ENCODE results near the gene SPINK6.

SPINK6 gene, protein sequence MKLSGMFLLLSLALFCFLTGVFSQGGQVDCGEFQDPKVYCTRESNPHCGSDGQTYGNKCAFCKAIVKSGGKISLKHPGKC

DNA sequence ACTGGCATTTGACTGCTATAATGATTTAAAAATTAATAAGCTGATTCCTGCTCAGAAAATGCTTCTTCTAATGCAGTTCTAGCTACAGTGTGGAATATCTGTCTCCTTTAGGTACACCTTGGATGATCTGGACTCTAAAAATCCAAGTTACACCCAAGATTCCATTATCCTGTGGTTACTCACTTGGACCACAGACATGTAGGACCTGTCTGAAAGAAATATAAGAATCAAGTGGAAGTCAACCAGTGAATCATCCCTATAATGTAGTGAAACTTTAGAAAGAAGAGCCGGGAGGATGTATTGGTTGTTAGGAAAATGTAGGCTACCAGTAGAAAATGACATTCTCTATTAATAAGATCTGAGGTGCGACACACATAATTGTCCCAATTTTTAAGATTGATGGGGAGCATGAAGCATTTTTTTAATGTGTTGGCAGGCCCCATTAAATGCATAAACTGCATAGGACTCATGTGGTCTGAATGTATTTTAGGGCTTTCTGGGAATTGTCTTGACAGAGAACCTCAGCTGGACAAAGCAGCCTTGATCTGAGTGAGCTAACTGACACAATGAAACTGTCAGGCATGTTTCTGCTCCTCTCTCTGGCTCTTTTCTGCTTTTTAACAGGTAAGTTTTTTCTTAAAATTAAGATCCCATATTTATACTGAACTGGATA lies at the start of gene SPINK6:
SPINK6 (plus strand) TSS at position 512 of the 673 bp plus-strand sequence; CDS start at position 567, 55 bp downstream.
- DNase-seq (ENCODE audit: low read depth in 2 of 3, low spot score in 1 of 3), result no peak

DNA sequence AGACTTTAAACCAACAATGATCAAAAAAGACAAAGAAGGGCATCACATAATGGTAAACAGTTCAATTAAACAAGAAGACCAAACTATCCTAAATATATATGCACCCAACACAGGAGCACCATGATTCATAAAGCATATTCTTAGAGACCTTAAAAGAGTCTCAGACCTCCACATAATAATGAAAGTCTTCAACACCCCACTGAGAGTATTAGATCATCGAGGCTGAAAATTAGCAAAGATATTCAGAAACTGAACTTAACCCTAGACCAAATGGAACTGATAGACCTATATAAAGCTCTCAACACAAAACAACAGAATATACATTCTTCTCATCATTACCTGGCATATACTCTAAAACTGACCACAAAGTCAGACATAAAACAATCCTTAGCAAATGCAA lies 46.2 kb upstream of the SPINK6 start:
- no peak for DNase-seq (ENCODE audit: low read depth in 2 of 3, low spot score in 1 of 3)

DNA sequence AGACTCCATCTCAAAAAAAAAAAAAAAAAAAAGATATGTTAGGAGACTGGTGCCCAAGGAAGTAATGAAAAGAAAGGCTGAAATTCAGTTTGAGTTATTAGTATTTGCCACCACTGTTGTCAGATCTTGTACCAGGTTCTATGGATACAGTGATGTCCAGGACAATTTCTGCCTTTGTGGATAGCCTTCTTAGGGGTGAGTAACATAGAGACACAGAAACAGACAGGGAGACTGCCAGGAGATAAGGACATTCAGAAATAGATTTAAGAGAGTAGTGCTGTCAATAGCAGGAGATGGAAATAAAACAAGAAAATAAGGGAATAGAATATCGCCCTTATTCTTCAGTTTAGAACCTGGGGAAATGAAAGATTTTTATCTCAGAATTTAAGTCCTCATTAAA lies 40.8 kb upstream of the SPINK6 start:
- DNase-seq (ENCODE audit: low read depth in 2 of 3, low spot score in 1 of 3), result no peak

DNA sequence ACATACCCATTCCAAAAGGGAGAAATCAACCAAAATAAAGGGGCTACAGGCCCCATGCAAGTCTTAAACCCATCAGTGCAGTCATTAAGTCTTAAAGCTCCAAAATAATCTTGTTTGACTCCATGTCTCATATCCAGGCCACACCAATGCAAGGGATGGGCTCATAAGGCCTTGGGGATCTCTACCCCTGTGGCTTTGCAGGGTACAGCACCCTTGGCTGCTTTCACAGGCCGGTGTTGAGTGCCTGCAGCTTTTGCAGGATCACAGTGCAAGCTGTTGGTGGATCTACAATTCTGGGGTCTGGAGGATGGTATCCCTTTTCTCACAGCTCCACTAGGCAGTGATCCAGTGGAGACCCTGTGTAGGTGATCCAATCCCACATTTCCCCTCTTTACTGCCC lies 39.5 kb upstream of the SPINK6 start:
- no peak for DNase-seq (ENCODE audit: low read depth in 2 of 3, low spot score in 1 of 3)

DNA sequence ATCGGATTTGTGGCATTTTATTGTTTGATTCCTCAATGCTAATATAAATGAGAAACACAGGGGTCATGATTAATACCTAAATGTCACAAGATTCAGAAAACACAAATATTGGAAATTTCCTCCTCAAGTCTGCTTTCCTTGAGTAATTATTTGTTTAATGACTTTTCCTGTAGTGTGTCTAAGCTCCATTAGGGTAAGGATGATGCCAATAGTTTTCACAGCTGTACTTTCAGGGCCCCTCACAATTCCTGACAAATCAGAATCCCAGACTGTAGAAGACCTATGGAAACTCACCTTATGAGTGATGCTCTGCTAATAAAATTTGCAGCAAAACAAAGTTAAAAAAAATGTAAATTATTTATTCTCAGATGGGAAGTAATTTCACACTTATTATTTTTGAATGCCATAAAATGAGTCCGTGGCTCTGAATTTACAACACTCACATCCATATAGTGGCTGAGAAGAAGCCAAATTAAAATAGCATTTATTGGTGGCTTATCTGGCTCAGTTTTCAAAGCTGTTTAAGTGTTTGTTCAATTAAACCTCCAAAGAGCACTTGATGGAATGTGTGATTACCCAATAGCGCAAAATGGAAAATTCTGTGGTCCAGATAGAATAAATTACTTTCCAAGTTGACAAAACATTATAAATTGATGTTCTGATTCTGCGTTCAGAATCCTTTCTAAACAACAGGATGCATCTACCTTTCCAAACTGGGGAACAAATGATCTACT lies 36.1 kb upstream of the SPINK6 start:
- DNase-seq (ENCODE audit: low read depth in 2 of 3, low spot score in 1 of 3), result no peak

DNA sequence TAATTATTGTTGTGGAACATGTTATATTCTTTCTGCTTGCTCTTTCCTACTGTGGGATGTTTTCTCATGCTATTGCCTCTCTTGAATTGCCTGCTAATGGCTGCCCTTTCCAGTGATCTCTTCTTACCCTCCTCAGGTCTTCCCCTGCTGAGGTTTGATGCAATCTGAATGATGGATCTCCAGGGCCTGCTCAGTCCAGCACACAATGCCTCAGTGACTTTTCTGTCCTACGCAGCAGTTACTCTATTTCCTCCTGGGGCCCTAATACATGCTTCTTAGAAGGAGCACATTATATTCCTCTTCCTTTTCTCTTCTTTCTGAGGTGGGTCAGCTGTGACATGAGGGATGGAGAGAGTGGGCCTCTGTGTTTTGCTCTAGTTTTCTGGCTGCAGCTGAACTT lies 34.6 kb upstream of the SPINK6 start, which contains the start of gene SPINK14:
SPINK14 (plus strand) TSS at position 301 of the 400 bp plus-strand sequence. CDS start 1,187 bp downstream, outside the sequence.
- DNase-seq (ENCODE audit: low read depth in 2 of 3, low spot score in 1 of 3), result no peak

DNA sequence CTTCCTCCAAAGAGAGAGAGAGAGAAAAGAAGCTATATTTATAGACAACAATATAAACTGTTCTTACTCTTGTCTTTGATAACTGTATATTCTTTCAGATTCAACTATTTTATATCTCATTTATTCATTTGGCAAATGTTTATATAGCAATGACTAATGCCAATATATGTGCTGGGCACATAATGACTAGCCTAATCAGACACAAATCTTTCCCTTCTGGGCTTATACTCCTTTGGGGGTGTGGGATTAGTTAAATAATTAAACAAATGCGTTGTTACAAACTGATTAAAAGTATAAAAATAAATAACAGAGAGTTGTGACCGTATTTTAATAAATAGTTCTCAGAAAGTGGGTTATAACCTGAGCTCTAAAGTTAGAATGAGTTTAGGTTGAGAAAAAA lies 30.5 kb upstream of the SPINK6 start:
- no peak for DNase-seq (ENCODE audit: low read depth in 2 of 3, low spot score in 1 of 3)

DNA sequence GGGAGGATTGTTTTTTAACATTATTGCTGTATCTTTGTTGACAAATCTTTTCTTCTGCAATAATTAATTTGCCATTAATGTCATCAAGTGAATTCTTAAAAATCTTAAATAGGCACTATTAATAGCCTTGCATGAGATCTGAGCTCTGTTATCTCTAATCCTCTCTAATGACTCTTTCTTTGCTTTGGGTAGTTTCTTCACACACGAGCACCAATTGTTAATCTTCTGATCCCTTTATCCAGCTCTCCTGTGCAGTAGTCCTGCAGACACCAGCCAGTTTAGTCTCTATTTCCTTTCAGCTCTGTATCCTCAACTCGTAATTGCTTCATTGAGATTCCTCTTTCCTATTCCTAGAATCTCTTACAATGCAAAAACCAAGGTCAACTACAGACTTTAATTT lies 26.4 kb upstream of the SPINK6 start:
- DNase-seq (ENCODE audit: low read depth in 2 of 3, low spot score in 1 of 3), result no peak

DNA sequence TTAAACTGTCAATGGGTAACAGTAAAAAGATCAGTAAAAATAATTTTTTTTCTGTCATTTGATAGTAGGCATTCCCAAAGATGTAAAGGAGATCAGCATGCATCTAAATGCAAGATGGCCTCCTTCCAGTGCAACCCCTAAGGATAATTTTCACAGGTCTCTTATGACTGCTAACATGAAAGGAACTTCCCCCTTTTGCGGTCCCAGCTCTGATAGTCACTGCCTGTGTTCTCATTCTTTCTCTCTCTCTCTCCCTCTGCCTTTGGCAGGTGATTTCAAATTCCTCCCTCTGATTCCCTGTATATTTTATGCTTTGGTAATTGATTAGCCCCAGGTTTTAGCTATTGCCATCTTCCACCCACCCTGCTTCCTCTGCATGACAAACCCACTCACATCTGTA lies 25.6 kb upstream of the SPINK6 start:
- DNase-seq (ENCODE audit: low read depth in 2 of 3, low spot score in 1 of 3), result no peak

DNA sequence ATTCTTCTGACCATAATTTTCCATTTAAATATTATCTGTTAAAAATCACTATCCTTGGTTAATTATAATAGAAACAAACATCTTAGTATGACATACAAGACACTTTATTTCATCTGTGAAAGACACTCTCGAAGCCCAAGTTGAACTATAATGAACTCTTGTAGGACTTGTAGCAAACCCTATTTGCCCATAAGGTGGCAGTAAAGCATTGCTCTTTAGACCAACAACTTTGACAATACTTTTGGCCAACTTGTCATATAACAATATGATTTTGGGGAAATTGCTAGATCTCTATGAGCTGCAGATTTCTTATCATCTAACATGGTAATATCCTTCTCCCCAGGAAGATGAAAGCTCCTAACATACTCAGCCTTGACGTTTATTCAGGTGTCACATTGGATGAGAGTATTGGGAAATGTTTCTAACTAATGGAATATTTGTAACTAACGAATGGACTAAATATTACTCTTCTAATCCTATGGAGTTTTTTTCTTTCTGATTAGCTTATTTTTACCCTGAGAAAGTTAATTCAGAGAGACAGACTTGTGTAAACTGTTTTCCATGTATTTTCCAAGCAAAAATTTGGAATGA lies 23.5 kb upstream of the SPINK6 start:
- peak in 1 of 3 donors; percentile 13 for DNase-seq (ENCODE audit: low read depth in 2 of 3, low spot score in 1 of 3)

DNA sequence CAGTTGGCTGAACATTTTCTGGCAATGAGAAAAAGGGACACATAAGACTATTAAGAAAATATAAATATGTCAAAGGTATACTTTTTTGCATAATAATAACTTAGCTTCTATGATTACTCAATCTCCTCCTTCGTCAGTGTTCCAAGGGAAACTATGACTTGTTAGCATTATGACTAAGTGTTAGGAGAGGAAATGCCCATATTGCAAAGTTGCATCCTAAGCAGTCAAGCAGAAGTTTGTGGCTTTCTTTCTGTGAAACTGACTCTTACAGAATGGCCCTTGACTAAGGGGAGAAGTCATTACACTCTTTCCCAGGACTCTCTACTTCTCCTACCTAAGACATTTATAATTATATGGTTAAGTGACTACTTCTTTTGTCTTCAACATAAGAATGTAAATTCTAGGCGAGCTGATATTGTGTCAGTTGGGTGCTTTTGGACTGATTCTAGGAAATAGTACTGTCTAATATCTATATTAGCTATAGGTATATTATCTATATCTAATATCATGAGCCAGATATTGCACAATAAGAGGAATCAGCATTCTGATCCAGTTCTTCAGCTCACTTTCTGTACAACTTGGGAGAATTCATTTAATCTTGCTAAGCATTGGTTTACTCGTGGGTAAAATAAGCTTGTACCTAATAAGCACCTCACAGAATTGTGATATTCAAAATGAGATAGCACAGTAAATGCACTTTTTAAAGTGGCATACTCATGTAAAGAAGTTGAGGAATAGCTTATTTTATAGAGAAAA lies 16.4 kb upstream of the SPINK6 start:
- DNase-seq (ENCODE audit: low read depth in 2 of 3, low spot score in 1 of 3), result peak in 1 of 3 donors; percentile 3

DNA sequence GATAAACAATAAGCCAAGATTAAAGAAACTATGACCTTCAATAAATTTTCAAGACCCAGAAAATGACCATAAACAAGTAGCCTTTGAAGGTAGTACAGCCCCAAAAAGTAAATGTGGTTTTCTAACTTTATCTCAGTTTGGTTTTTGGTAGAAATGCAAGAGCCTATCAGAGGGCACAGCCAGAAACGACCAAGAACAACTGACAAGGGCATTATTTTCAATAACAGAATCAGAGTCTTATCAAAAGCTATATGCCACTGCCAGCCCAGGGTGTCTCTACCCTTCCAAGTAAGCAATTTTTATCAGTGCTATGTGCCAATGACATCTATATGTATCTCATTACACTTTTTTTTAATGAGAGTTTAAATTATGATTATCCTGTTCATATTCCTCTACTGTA lies 11.8 kb upstream of the SPINK6 start:
- DNase-seq (ENCODE audit: low read depth in 2 of 3, low spot score in 1 of 3), result no peak

DNA sequence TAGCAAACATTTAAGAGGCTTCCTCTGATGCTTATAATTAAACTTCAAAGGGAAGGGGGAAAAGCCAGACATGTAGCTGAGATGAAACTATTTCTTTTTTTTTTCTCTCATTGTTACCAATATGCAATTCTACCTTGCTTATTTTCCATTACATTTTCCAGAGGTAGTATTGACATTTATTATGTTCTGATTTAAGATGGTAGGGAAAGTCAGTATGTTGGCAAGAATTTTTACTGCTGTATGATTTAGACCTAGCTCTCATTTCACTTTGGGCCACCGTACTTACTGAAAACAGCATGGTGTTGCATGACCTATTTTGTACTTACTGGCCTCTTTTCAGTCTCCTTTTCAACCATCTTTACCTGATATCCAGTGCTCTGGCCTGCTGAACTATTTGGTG lies 9.6 kb upstream of the SPINK6 start:
- DNase-seq (ENCODE audit: low read depth in 2 of 3, low spot score in 1 of 3), result no peak

DNA sequence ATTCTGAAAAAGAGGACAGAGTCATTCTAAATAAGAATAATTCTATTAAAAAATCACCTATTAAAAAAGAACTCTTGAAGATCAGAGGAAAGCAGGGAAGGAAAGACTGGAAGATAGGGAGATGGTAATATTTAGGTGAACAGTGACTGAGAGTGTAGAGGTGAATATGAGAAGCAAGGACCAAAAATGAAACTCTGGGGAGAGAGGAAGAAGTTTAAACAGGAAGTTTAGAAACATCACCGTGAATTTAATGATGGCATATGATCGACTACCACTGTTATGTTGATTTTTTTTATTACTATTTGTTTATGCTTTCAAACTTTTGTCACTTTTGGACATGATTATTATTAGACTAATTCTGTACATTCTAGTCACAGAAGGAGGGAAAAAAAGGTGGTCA lies 1.7 kb upstream of the SPINK6 start:
- no peak for DNase-seq (ENCODE audit: low read depth in 2 of 3, low spot score in 1 of 3)

DNA sequence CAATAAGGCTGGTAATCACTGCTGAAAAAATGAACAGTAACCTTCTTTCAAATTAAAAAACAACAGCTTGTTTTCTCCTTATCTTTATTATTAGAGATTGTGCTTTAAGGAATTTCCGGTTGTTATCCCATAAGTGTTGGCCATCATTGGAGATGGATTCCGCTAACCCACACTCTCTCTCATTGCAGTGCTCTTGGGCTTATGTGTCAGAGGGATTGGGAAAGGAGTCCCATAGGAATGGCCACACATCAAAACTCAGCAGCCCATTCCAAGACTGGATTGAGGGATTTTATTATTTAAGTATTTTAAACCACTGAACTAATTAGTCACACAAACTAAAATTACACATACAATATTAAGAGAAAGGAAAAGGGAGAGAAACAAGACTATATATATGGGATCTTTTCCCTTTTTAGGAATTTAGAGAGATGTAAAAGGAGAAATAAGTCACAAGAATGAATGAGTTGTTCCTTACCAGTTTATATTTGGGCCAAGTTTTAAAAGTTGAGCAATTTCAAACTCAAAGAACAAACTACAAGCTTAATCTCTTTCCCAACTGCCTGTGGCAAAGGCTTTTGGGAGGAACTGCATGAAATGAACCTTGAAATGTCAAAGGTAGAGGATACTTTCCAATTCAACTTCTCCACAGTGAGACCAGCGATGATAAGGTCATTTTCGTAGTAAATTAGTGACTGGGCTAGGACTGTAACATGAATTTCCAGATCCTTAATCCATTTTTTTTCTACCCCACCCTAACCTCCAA lies 2.4 kb downstream of the SPINK6 start:
- no peak for DNase-seq (ENCODE audit: low read depth in 2 of 3, low spot score in 1 of 3)

DNA sequence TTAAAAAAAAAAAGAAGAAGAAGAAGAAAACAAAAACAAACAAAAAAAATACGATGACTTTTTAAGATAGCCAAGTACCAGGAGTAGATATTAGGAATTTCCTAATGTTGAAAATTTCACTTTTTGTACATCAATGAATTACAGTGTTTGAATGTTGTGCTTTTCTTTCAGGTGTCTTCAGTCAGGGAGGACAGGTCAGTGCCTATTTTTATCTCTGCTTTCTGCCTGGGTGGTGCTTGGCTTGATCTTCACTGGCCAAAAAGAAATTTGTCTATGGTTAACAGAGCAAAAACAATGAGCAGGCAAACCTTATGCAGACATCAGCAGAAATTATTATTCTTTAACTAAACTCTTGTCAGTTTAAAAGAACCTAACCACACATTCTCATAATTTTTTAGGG lies 3.0 kb downstream of the SPINK6 start:
- no peak for DNase-seq (ENCODE audit: low read depth in 2 of 3, low spot score in 1 of 3)

DNA sequence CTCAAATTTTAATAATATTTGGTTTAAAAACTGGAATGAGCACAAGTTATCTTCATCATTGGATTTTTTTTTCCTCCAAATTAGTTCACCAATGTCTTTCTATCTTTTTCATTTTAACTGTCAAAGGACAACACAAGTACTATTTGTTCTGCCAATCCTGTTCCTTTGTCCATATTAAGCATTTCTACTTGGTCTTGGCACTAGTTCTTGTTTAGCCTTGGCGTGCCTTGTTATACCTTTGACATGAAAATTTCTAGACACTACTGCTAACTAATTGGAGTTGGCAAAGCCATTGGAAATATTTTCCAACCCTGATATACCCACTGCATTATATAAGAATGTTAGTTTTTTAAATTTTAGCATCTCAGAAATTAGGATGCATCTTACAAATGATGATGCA lies 3.8 kb downstream of the SPINK6 start:
- DNase-seq (ENCODE audit: low read depth in 2 of 3, low spot score in 1 of 3), result no peak

DNA sequence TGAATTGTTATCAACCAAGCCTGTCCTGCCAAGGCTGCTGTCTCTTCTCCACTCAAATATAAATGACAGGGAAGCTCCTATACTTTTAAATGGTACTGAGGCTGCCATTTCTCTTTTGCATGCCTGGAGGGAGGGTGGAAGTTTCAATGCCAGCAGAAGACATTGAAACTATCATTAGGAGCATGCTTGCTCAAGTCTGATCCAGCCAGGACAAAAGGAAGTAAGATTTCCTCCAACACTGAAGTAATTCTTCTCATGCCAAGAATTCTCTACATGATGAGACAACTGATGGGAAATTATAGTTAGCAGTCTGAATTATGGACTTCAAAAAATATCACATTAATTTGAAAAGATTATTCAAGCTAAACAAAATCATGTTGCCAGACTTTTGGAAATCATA lies 5.4 kb downstream of the SPINK6 start:
- DNase-seq (ENCODE audit: low read depth in 2 of 3, low spot score in 1 of 3), result no peak

DNA sequence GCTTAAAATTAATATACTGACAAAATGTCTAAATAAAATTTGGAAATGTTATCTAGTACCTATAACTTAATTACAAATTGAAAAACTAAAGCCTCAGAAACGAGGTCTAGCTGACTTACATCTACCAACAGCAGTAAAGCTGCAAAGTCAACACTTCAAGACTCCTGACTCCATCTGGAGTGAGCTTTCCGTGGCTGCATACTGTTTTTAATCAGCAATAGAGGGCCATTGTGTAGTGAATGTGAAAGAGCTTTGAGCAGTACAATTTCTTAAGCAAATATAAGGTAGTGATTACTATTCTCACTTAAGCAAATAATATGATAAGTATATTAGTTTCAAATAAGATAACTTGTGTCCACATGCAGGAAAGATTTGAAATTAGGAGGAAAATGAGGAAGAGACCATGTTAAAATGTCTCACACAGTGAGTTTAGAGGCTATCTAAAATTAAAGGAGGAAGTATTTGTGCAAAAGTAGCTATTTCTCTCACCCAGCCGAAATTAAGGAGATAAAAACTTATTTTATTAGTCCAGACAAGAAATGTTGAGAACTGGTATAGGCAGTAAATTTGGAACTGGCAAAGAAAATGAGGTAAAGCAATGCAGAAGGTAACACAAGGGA lies 6.4 kb downstream of the SPINK6 start:
- no peak for DNase-seq (ENCODE audit: low read depth in 2 of 3, low spot score in 1 of 3)

DNA sequence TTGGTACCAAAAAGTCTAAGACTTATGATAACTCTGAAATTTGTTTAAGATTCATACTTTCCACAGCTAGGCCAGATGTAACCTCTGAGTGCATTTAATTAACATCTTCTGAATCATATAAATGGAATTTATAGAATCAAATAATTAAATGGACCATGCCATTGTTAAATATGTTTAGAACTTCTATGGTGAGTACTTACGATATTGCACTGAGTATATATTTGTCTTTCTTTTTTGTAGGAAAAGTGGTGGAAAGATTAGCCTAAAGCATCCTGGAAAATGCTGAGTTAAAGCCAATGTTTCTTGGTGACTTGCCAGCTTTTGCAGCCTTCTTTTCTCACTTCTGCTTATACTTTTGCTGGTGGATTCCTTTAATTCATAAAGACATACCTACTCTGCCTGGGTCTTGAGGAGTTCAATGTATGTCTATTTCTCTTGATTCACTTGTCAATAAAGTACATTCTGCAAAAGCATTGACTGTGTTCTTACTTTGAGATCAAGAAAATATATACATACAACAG lies 11.9 kb downstream of the SPINK6 start:
- no peak for DNase-seq (ENCODE audit: low read depth in 2 of 3, low spot score in 1 of 3)

Data from stimulated activated CD4-positive, alpha-beta T cell treated with anti-CD3 and anti-CD28 coated beads, Interleukin-12 subunit alpha, Interleukin-12 subunit beta, amount 100 ng/mL, for 48 hours (primary cell).